ENCODE data around the gene OPCML. TPM values are rescaled to one million over a fixed set of nuclear protein-coding genes. Genes with fewer than 3 reads are reported as not detected.

The OPCML gene
- total RNA-seq, 1 experiment from 2014 or later, result not detected

GRCh38 chr11:133012803-133013202 is 519.5 kb downstream of the OPCML start:
- TF ChIP-seq EZH2 (IDR thresholded peaks at IDR 0.05; ENCODE audit: low read length, unreplicated experiment) (no peak), CTCF (conservative IDR thresholded peaks at IDR 0.05; ENCODE audit: low read depth, low read length) (no peak), EZH2phosphoT487 (IDR thresholded peaks at IDR 0.05; ENCODE audit: borderline replicate concordance, low read length) (no peak)
- no peaks in the 10 kb centered on the region for H3K36me3 ChIP-seq (ENCODE audit: low read depth, low read length)
- H3K4me1 ChIP-seq (ENCODE audit: insufficient read depth, low read length), result no peaks in the 10 kb centered on the region
- no TSS peak for BruUV-seq (replicated peaks)
- H3K79me2 ChIP-seq (ENCODE audit: low read length), result no peaks in the 10 kb centered on the region
- H3K27me3 ChIP-seq (ENCODE audit: low read length), result no peaks in the 10 kb centered on the region
- no peak overlapping the region for H3K9ac ChIP-seq (ENCODE audit: low read length)
- DNase-seq (no peak), ATAC-seq (no peak)
- no peaks in the 10 kb centered on the region for H3K9me2 ChIP-seq (replicated peaks; ENCODE audit: low read length)
- H3K4me2 ChIP-seq (ENCODE audit: low read length), result no peak overlapping the region
- no peak overlapping the region for H3K27ac ChIP-seq (ENCODE audit: low read length)
- no peaks in the 10 kb centered on the region for H4K20me1 ChIP-seq (ENCODE audit: low read length)
- no peaks in the 10 kb centered on the region for H3F3A ChIP-seq (ENCODE audit: low read length, unreplicated experiment)
- POLR2A ChIA-PET (ENCODE audit: unreplicated experiment), result no interaction called here
- CTCF ChIA-PET, result no interaction called here
- H3K4me3 ChIP-seq (ENCODE audit: low read length), result no peak overlapping the region
- intact Hi-C loops (cut with micrococcal nuclease), result no loop called here
- no peak overlapping the region for H2AFZ ChIP-seq (ENCODE audit: low read length)
- peaks cover 23% of the 10 kb centered on the region for H3K9me3 ChIP-seq (ENCODE audit: low read length)

GRCh38 chr11:133011604-133012003 is 520.7 kb downstream of the OPCML start:
- Histone ChIP-seq H3F3A (ENCODE audit: low read length, unreplicated experiment) (no peaks in the 10 kb centered on the region), H3K79me2 (ENCODE audit: low read length) (no peaks in the 10 kb centered on the region), H2AFZ (ENCODE audit: low read length) (no peak overlapping the region), H3K27me3 (ENCODE audit: low read length) (no peaks in the 10 kb centered on the region), H3K36me3 (ENCODE audit: low read depth, low read length) (no peaks in the 10 kb centered on the region), H3K4me2 (ENCODE audit: low read length) (no peak overlapping the region), H3K4me3 (ENCODE audit: low read length) (no peak overlapping the region), H3K4me1 (ENCODE audit: insufficient read depth, low read length) (no peaks in the 10 kb centered on the region), H3K9ac (ENCODE audit: low read length) (no peak overlapping the region), H3K9me3 (ENCODE audit: low read length) (peaks cover 33% of the 10 kb centered on the region), H4K20me1 (ENCODE audit: low read length) (no peaks in the 10 kb centered on the region), H3K9me2 (replicated peaks; ENCODE audit: low read length) (no peaks in the 10 kb centered on the region), H3K27ac (ENCODE audit: low read length) (no peak overlapping the region)
- TF ChIP-seq CTCF (conservative IDR thresholded peaks at IDR 0.05; ENCODE audit: low read depth, low read length) (no peak), EZH2phosphoT487 (IDR thresholded peaks at IDR 0.05; ENCODE audit: borderline replicate concordance, low read length) (no peak), EZH2 (IDR thresholded peaks at IDR 0.05; ENCODE audit: low read length, unreplicated experiment) (no peak)
- POLR2A ChIA-PET (ENCODE audit: unreplicated experiment), result no interaction called here
- CTCF ChIA-PET, result no interaction called here
- ATAC-seq (no peak), DNase-seq (no peak)
- intact Hi-C loops (cut with micrococcal nuclease), result no loop called here
- no TSS peak for BruUV-seq (replicated peaks)

GRCh38 chr11:133007027-133007584 is 525.2 kb downstream of the OPCML start:
- no peak for ATAC-seq
- H2AFZ ChIP-seq (ENCODE audit: low read length), result no peak overlapping the region
- no TSS peak for BruUV-seq (replicated peaks)
- H3K9ac ChIP-seq (ENCODE audit: low read length), result no peak overlapping the region
- H3K27ac ChIP-seq (ENCODE audit: low read length), result no peak overlapping the region
- H3K79me2 ChIP-seq (ENCODE audit: low read length), result no peaks in the 10 kb centered on the region
- H3K4me2 ChIP-seq (ENCODE audit: low read length), result no peak overlapping the region
- POLR2A ChIA-PET (ENCODE audit: unreplicated experiment), result no interaction called here
- H3F3A ChIP-seq (ENCODE audit: low read length, unreplicated experiment), result no peaks in the 10 kb centered on the region
- no peaks in the 10 kb centered on the region for H3K9me2 ChIP-seq (replicated peaks; ENCODE audit: low read length)
- no peak overlapping the region for H3K4me3 ChIP-seq (ENCODE audit: low read length)
- intact Hi-C loops (cut with micrococcal nuclease), result no loop called here
- H4K20me1 ChIP-seq (ENCODE audit: low read length), result no peaks in the 10 kb centered on the region
- peaks cover 35% of the 10 kb centered on the region for H3K9me3 ChIP-seq (ENCODE audit: low read length)
- DNase-seq, result no peak
- no peaks in the 10 kb centered on the region for H3K4me1 ChIP-seq (ENCODE audit: insufficient read depth, low read length)
- no peaks in the 10 kb centered on the region for H3K27me3 ChIP-seq (ENCODE audit: low read length)
- TF ChIP-seq EZH2phosphoT487 (IDR thresholded peaks at IDR 0.05; ENCODE audit: borderline replicate concordance, low read length) (no peak), CTCF (conservative IDR thresholded peaks at IDR 0.05; ENCODE audit: low read depth, low read length) (no peak), EZH2 (IDR thresholded peaks at IDR 0.05; ENCODE audit: low read length, unreplicated experiment) (no peak)
- no peaks in the 10 kb centered on the region for H3K36me3 ChIP-seq (ENCODE audit: low read depth, low read length)
- CTCF ChIA-PET, result no interaction called here

Measured in PC-3 (cell line).